Upper lobe of left lung (tissue), 4 donors: ENCODE results near the gene PI16.

Source experiments
- CTCF ChIP-seq, 6 experiments: fragments of 450-650 bp in 4 of 6; fragments of 200-600 bp in 2 of 6; sonication (generic) in 2 of 6; IDR thresholded peaks; one replicate each; pipeline ENCODE4 v1.5.1; 2016 to 2019; ENCODE audit warnings: antibody characterized with exemption in 6 of 6
- POLR2A ChIP-seq, 4 donors: fragments of 450-650 bp; IDR thresholded peaks; one replicate each; pipeline ENCODE4 v1.5.1; 2016 to 2017; ENCODE audit warnings: antibody characterized with exemption in 4 of 4, mild to moderate bottlenecking in 2 of 4
- POLR2AphosphoS5 ChIP-seq, 2 donors: sonication (generic); formaldehyde crosslinking; IDR thresholded peaks; one replicate each; pipeline ENCODE4 v1.5.1; 2017; ENCODE audit warnings: antibody characterized with exemption in 2 of 2

DNA sequence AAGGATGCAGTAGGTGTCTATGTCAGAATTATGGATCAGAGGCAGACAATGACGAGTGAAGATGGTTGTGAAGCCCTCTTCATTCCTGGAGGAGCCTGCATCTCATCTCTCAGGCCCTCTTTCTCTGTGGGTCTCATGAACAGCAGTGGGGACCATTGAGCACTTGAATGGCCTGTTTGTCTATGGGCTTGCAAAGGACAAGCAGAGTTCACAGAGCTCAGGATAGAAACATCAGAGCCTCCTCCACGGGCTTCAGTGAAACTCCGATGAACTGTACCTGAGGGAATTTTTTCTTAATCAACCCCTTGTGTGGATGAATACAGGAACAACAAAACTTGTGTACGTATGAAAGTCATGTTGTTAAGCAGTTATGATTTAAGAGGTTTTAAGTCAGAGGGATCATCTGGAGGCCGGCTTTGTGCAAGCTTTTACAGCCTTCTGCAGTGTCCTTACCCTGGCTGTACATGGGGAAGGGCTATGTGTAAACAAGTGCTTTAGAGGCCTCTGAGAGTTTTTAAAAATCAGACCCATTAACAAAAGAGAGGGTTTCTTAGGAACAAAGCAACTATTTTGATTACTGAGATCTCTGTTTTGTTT lies 29.7 kb upstream of the PI16 start:
- TF ChIP-seq POLR2A (IDR thresholded peaks at IDR 0.05) (no peak), CTCF (IDR thresholded peaks at IDR 0.05) (no peak), POLR2AphosphoS5 (IDR thresholded peaks at IDR 0.05) (no peak)
